Nephron (organoid): ENCODE measurements around the gene DLG1.
"Not testable (repeated sequence)": the region's sequence is repeated elsewhere in the genome, so short reads cannot be mapped to it uniquely, and the experiment has no call there.

Source experiments
- H3K27ac Mint-ChIP-seq, 3 experiments: 2 replicates each; pipeline ENCODE4 v1.8.0; 2020; ENCODE audit warnings: mixed read lengths in 3 of 3, mild to moderate bottlenecking in 2 of 3, moderate library complexity in 1 of 3
- H3K27me3 Mint-ChIP-seq: 2 replicates; pipeline ENCODE4 v1.8.0; 2021; ENCODE audit warnings: low read depth, mild to moderate bottlenecking, moderate library complexity, mixed read lengths
- H3K36me3 Mint-ChIP-seq: 2 replicates; pipeline ENCODE4 v1.8.0; 2020; ENCODE audit warnings: low read depth, mixed read lengths
- H3K4me1 Mint-ChIP-seq: 2 replicates; pipeline ENCODE4 v1.8.0; 2020; ENCODE audit warnings: mixed read lengths
- H3K4me3 Mint-ChIP-seq, 3 experiments: 2 replicates each; pipeline ENCODE4 v1.8.0; 2020; ENCODE audit warnings: mild to moderate bottlenecking in 3 of 3, mixed read lengths in 3 of 3, moderate library complexity in 2 of 3
- H3K9me3 Mint-ChIP-seq: 2 replicates; pipeline ENCODE4 v1.8.0; 2020; ENCODE audit warnings: mixed read lengths
- CTCF ChIP-seq, 3 experiments: fragments of 200-600 bp; sonication (generic); IDR thresholded peaks; one replicate each; pipeline ENCODE4 v1.5.0; 2021; ENCODE audit warnings: antibody characterized with exemption in 3 of 3; ENCODE audit not compliant: unreplicated experiment in 3 of 3

The DLG1 gene

GRCh38 chr3:197203714-197204146 lies 94.7 kb downstream of the DLG1 start:
- H3K27ac Mint-ChIP-seq: no peak overlapping the region
- H3K9me3 Mint-ChIP-seq: no peaks in the 10 kb centered on the region
- H3K27me3 Mint-ChIP-seq: no peaks in the 10 kb centered on the region
- H3K4me3 Mint-ChIP-seq: no peak overlapping the region
- no peaks in the 10 kb centered on the region for H3K36me3 Mint-ChIP-seq
- peaks cover 11% of the 10 kb centered on the region for H3K4me1 Mint-ChIP-seq
- no peak for TF ChIP-seq CTCF (IDR thresholded peaks at IDR 0.05; ENCODE audit: unreplicated experiment in 3 of 3)

GRCh38 chr3:197202694-197203093 lies 95.7 kb downstream of the DLG1 start:
- Mint-ChIP-seq H3K4me1 (peaks cover 11% of the 10 kb centered on the region), H3K4me3 (no peak overlapping the region), H3K9me3 (no peaks in the 10 kb centered on the region), H3K27ac (no peak overlapping the region), H3K36me3 (peaks cover 3% of the 10 kb centered on the region), H3K27me3 (no peaks in the 10 kb centered on the region)
- no peak for TF ChIP-seq CTCF (IDR thresholded peaks at IDR 0.05; ENCODE audit: unreplicated experiment in 3 of 3)

- no peak for TF ChIP-seq CTCF (IDR thresholded peaks at IDR 0.05; ENCODE audit: unreplicated experiment in 3 of 3)
- Mint-ChIP-seq H3K27me3 (no peaks in the 10 kb centered on the region), H3K27ac (no peak overlapping the region), H3K36me3 (peaks cover 3% of the 10 kb centered on the region), H3K4me3 (no peak overlapping the region), H3K4me1 (peaks cover 11% of the 10 kb centered on the region), H3K9me3 (no peaks in the 10 kb centered on the region)
Measured at GRCh38 chr3:197201791-197202452, 96.5 kb downstream of the DLG1 start.

- H3K4me3 Mint-ChIP-seq, H3K9me3 Mint-ChIP-seq, H3K27ac Mint-ChIP-seq, H3K27me3 Mint-ChIP-seq, H3K36me3 Mint-ChIP-seq: not testable (repeated sequence)
- H3K4me1 Mint-ChIP-seq: peaks cover 11% of the 10 kb centered on the region
Measured at GRCh38 chr3:197200856-197201255, 97.6 kb downstream of the DLG1 start.

- Mint-ChIP-seq H3K9me3 (no peaks in the 10 kb centered on the region), H3K36me3 (peaks cover 24% of the 10 kb centered on the region), H3K4me1 (no peaks in the 10 kb centered on the region), H3K27me3 (no peaks in the 10 kb centered on the region), H3K4me3 (no peak overlapping the region), H3K27ac (no peak overlapping the region)
- TF ChIP-seq CTCF (IDR thresholded peaks at IDR 0.05; ENCODE audit: unreplicated experiment in 3 of 3): no peak
Measured at GRCh38 chr3:197197334-197197733, 101.1 kb downstream of the DLG1 start.

GRCh38 chr3:197196192-197196591 lies 102.2 kb downstream of the DLG1 start:
- Mint-ChIP-seq H3K27me3 (no peaks in the 10 kb centered on the region), H3K4me1 (no peaks in the 10 kb centered on the region), H3K4me3 (no peak overlapping the region), H3K27ac (no peak overlapping the region), H3K36me3 (peaks cover 34% of the 10 kb centered on the region), H3K9me3 (no peaks in the 10 kb centered on the region)
- no peak for TF ChIP-seq CTCF (IDR thresholded peaks at IDR 0.05; ENCODE audit: unreplicated experiment in 3 of 3)
